Heart right ventricle (tissue), 16 donors: Measurements from ENCODE around the gene HDAC8. TPM values are rescaled to one million over a fixed set of nuclear protein-coding genes. Genes with fewer than 3 reads are reported as not detected.

Source experiments
- ATAC-seq, 8 donors: fragments of 200-7000 bp; cut with Tn5 transposase; one replicate each; pipeline ENCODE4 v1.9.1; 2020; ENCODE audit warnings: mild to moderate bottlenecking in 8 of 8, moderate library complexity in 8 of 8, moderate number of reproducible peaks in 1 of 8
- DNase-seq, 2 donors: peaks; one replicate each; pipeline ENCODE4 v3.0.0-alpha.2; 2020
- H3K27ac ChIP-seq, 10 donors: fragments of 200-600 bp; sonication (generic) in 2 of 10; one replicate each; pipeline versions ENCODE4 v1.5.0 to v1.8.0; 2020 to 2022; ENCODE audit warnings: mild to moderate bottlenecking in 3 of 10
- H3K27me3 ChIP-seq, 7 donors: fragments of 200-600 bp; one replicate each; pipeline ENCODE4 v1.8.0; 2021 to 2022; ENCODE audit warnings: mild to moderate bottlenecking in 2 of 7
- H3K36me3 ChIP-seq, 9 donors: fragments of 200-600 bp; sonication (generic) in 1 of 9; one replicate each; pipeline versions ENCODE4 v1.5.0 to v1.8.0; 2020 to 2022; ENCODE audit warnings: mild to moderate bottlenecking in 2 of 9
- H3K4me1 ChIP-seq, 9 donors: fragments of 200-600 bp; sonication (generic) in 1 of 9; one replicate each; pipeline versions ENCODE4 v1.5.0 to v1.8.0; 2020 to 2022; ENCODE audit warnings: mild to moderate bottlenecking in 4 of 9
- H3K4me3 ChIP-seq, 10 donors: fragments of 200-600 bp; sonication (generic) in 2 of 10; one replicate each; pipeline versions ENCODE4 v1.5.0 to v1.8.0; 2020 to 2022; ENCODE audit warnings: mild to moderate bottlenecking in 7 of 10, moderate library complexity in 2 of 10
- H3K9me3 ChIP-seq, 11 donors: fragments of 200-600 bp in 10 of 11; sonication (generic) in 2 of 11; one replicate each; pipeline versions ENCODE4 v1.5.0 to v1.8.0; 2013 to 2022; ENCODE audit warnings: mild to moderate bottlenecking in 2 of 11, control low read depth in 1 of 11, moderate library complexity in 1 of 11
- WGBS, 2 donors: extraction: QIAGEN DNeasy Blood & Tissue Kit; methylation state at CpG; one replicate each; pipeline ENCODE4 v1.1.7; 2013; ENCODE audit warnings: inconsistent platforms in 1 of 2; 5-methylcytosine and 5-hydroxymethylcytosine counted together
- intact Hi-C, 10 donors: fragments of 100-400 bp; cut with DNase I; formaldehyde crosslinking; loops; one replicate each; pipeline versions ENCODE4 v1.11.1 to v1.14.2; 2022
- polyA plus RNA-seq, 2 donors: library from polyadenylated mRNA; stranded (reverse); fragments of 200-250 nt; gene quantifications; one replicate each; pipeline ENCODE4 v1.2.3, GENCODE V29; 2013
- total RNA-seq, 10 donors: library from RNA; stranded (reverse); fragmentation: NEBNext Ultra II Directional in 3 of 10; extraction: Animal tissue kit (Norgen Biotek cat#: 25700) in 3 of 10; gene quantifications; one replicate each; pipeline versions ENCODE4 v1.2.1 to v1.2.4, GENCODE V29; 2021 to 2023
- TF ChIP-seq, protein P1 (sequence below), 9 donors: fragments of 200-600 bp; sonication (generic) in 2 of 9; IDR thresholded peaks; one replicate each; pipeline versions ENCODE4 v1.5.0 to v1.8.0; 2021 to 2022; ENCODE audit warnings: antibody characterized with exemption in 9 of 9, mild to moderate bottlenecking in 5 of 9, moderate library complexity in 1 of 9
- donor health status: Arrhythmogenic right ventricular cardiomyopathy.
- donor health status: ischemic (EF 13 %, LVEDD 7.1; RV severe dilation, severe dysfunction).
- donor health status: healthy with polysubstance abuse.
- donor health status: DM: no; HTN: yes; CAD: no.
- donor health status: DM: no; HTN: no; CAD: no.
- donor health status: ischemic (EF 25% LVEDD 6.9; RV normal size, moderate dysfunction).
- donor health status: ischemic (EF 25% LVEDD 5.7; RV mildly dilated, moderate dysfunction).
- donor health status: healthy.
- donor health status: DM: yes; HTN: yes; CAD: no.
- donor health status: Ischemic cardiomyopathy.
- donor health status: ischemic (EF 35%, LVEDD 5.7; RV mildly dilated, moderate dysfunction).
- donor health status: nonischemic (EF 11% LVEDD 7.7; RV severe dilation, severe dysfunction).
- donor health status: DM: yes; HTN: yes; CAD: no.
- donor health status: PGD.
- donor health status: ischemic (EF 29% LVEDD 5.4; RV normal size, mild dysfunction).
- donor health status: nonischemic (EF 23%, LVEDD 6.1; RV moderate dilation, normal function).

Gene HDAC8
- total and polyA plus RNA-seq, 12 donors: 15.9 to 48.1 (median 19.5) TPM

DNA sequence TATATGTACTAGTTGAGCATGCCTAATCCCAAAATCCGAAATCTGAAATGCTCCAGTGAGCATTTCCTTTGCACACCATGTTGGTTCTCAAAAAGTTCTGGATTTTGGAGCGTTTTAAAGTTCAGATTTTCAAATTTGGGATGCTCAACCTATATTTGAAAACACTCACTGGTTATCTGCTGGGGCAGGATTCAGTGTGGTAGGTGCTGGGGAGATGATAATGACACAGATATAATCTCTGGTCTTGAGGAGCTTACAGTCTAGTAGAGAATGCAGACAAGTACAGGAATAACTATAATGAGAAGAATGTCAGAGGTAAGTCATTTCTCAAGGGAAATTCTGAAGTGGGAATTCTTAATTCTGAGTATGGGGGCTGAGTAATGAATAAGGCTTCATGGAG lies 207.5 kb downstream of the HDAC8 start:
- TF ChIP-seq, protein P1, sequence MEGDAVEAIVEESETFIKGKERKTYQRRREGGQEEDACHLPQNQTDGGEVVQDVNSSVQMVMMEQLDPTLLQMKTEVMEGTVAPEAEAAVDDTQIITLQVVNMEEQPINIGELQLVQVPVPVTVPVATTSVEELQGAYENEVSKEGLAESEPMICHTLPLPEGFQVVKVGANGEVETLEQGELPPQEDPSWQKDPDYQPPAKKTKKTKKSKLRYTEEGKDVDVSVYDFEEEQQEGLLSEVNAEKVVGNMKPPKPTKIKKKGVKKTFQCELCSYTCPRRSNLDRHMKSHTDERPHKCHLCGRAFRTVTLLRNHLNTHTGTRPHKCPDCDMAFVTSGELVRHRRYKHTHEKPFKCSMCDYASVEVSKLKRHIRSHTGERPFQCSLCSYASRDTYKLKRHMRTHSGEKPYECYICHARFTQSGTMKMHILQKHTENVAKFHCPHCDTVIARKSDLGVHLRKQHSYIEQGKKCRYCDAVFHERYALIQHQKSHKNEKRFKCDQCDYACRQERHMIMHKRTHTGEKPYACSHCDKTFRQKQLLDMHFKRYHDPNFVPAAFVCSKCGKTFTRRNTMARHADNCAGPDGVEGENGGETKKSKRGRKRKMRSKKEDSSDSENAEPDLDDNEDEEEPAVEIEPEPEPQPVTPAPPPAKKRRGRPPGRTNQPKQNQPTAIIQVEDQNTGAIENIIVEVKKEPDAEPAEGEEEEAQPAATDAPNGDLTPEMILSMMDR (IDR thresholded peaks at IDR 0.05): no peak
- 94 to 96% methylated on average over 2 of the region's 2 CpGs for WGBS, 2 donors
- Histone ChIP-seq H3K27ac (no peak overlapping the region), H3K9me3 (no peaks in the 10 kb centered on the region), H3K27me3 (peaks cover 0 to 36% (median 0%) of the 10 kb centered on the region in 7 donors), H3K36me3 (no peaks in the 10 kb centered on the region), H3K4me1 (no peaks in the 10 kb centered on the region), H3K4me3 (no peak overlapping the region)
- ATAC-seq: no peak
- intact Hi-C loops: loop anchor here in 1 of 10 donors (10.0 kb wide), 1 partner anchor 50 kb away; no protein-coding TSS in a partner anchor
- DNase-seq: no peak

DNA sequence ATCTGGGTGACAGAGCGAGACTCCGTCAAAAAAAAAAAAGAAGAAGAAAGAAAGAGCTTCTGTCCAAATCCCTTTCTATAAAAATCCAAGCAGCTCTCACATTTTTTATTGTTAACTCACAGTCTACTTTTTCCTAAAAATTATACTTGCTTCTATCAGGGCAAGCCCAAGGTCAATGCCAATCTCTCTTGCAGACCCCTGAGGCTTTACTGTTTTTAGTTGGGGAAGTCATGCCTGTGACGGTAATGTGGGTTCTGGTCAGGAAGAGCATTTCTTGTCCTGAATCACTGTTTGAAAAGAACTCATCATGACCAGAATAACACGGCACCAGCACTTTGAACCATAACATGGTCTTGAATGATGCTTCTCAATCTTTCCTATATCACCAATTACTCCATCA lies 212.3 kb downstream of the HDAC8 start:
- 93 to 99% methylated on average over 4 of the region's 4 CpGs for WGBS, 2 donors
- Histone ChIP-seq H3K9me3 (no peaks in the 10 kb centered on the region), H3K4me1 (no peaks in the 10 kb centered on the region), H3K36me3 (no peaks in the 10 kb centered on the region), H3K27me3 (peaks cover 0 to 56% (median 0%) of the 10 kb centered on the region in 7 donors), H3K27ac (no peak overlapping the region), H3K4me3 (no peak overlapping the region)
- intact Hi-C loops: loop anchor here in 1 of 10 donors (10.0 kb wide), 1 partner anchor 46 kb away; no protein-coding TSS in a partner anchor
- DNase-seq (no peak), ATAC-seq (no peak)
- TF ChIP-seq, protein P1 (IDR thresholded peaks at IDR 0.05): no peak

DNA sequence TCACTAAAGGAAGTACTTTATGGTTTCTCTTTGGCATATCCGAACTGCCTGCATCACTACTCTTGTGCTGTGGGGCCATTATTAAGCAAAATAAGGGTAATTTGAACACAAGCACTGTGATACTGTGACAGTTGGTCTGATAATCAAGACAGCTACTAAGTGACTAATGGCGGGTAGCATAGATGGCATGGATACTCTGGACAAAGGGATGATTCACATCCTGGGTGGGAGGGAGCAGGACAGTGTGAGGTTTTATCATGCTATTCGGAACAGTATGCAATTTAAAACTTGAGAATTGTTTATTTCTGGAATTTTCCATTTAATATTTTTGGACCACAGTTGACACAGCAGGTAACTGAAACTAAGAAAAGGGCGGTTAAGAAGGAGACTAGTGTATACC lies 214.3 kb downstream of the HDAC8 start:
- DNase-seq: no peak
- Histone ChIP-seq H3K9me3 (no peaks in the 10 kb centered on the region), H3K36me3 (no peaks in the 10 kb centered on the region), H3K4me3 (no peak overlapping the region), H3K27me3 (peaks cover 0 to 56% (median 0%) of the 10 kb centered on the region in 7 donors), H3K4me1 (no peaks in the 10 kb centered on the region), H3K27ac (no peak overlapping the region)
- intact Hi-C loops: no loop called here
- no peak for ATAC-seq
- 91 to 99% methylated on average over 4 of the region's 4 CpGs for WGBS, 2 donors
- TF ChIP-seq, protein P1 (IDR thresholded peaks at IDR 0.05): no peak

DNA sequence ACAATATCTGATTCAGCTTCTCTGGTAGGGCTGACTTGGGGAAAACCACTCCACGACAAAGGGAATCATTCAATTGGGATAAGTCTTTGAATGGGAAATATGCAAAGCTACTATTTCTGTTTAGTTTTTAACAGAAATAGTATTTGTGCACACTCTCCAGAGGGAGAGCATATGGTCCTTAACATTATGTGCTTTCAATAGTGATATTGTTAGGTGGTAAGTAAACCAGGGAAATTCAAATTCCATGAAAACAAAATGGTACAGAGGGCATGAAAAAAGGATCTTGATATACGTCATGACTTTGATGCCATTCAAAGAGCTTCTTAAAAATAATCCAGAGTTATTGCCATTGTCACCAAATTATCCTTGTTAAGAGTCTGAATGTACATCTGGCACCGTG lies 219.9 kb downstream of the HDAC8 start:
- Histone ChIP-seq H3K27me3 (peaks cover 0 to 65% (median 0%) of the 10 kb centered on the region in 7 donors), H3K9me3 (no peaks in the 10 kb centered on the region), H3K4me3 (no peak overlapping the region), H3K4me1 (no peaks in the 10 kb centered on the region), H3K36me3 (peaks cover 0 to 19% (median 0%) of the 10 kb centered on the region in 9 donors), H3K27ac (no peak overlapping the region)
- intact Hi-C loops: no loop called here
- 89 to 95% methylated on average over 3 of the region's 3 CpGs for WGBS, 2 donors
- ATAC-seq (no peak), DNase-seq (no peak)
- TF ChIP-seq, protein P1 (IDR thresholded peaks at IDR 0.05): no peak
